OCI-LY7 (cell line): ENCODE results near the gene CDRT15L2.
"Not testable (repeated sequence)": the region's sequence is repeated elsewhere in the genome, so short reads cannot be mapped to it uniquely, and the experiment has no call there.

Source experiments
- EZH2phosphoT487 ChIP-seq: fragments of 200-600 bp; sonication (generic); IDR thresholded peaks from 2 replicates; pipeline ENCODE4 v1.6.1; 2018; ENCODE audit warnings: low read depth, borderline replicate concordance, mild to moderate bottlenecking, mixed run types, antibody characterized with exemption, low read length, moderate library complexity, mixed read lengths
- TF ChIP-seq, protein P1 (sequence below): fragments of 200-600 bp; sonication (generic); conservative IDR thresholded peaks from 2 replicates; pipeline ENCODE4 v1.5.1; 2014; ENCODE audit warnings: mild to moderate bottlenecking, antibody characterized with exemption, low read length, moderate library complexity, mixed read lengths

DNA sequence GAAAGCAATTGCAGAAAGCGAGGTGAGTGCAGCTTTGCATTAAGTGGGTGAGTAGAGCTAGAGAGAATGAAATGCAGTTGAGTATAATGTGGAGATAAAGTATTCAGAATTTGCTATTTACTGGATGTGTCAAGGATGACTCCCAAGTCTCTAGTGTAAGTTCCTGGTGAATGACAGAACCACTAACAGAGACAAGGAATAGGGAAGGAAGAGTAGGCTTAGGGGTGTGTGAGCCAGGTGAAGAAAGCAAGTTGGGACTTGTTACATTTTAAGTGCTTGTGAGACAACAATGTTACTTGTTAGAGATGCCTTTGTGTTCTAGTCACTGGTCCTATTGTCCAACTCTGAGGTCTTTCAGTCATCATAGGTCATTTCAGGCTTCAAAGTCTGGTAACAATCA, 26.0 kb downstream of the CDRT15L2 start:
- TF ChIP-seq, protein P1, sequence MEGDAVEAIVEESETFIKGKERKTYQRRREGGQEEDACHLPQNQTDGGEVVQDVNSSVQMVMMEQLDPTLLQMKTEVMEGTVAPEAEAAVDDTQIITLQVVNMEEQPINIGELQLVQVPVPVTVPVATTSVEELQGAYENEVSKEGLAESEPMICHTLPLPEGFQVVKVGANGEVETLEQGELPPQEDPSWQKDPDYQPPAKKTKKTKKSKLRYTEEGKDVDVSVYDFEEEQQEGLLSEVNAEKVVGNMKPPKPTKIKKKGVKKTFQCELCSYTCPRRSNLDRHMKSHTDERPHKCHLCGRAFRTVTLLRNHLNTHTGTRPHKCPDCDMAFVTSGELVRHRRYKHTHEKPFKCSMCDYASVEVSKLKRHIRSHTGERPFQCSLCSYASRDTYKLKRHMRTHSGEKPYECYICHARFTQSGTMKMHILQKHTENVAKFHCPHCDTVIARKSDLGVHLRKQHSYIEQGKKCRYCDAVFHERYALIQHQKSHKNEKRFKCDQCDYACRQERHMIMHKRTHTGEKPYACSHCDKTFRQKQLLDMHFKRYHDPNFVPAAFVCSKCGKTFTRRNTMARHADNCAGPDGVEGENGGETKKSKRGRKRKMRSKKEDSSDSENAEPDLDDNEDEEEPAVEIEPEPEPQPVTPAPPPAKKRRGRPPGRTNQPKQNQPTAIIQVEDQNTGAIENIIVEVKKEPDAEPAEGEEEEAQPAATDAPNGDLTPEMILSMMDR, result not testable (repeated sequence)
- TF ChIP-seq EZH2phosphoT487, result not testable (repeated sequence)
